K562 (cell line): ENCODE measurements around the gene SHB. TPM values are rescaled to one million over a fixed set of nuclear protein-coding genes. Genes with fewer than 3 reads are reported as not detected.

Experiments
- ATAC-seq: fragments of 200-7000 bp; cut with Tn5 transposase; 3 replicates; pipeline ENCODE4 v1.9.1; 2020; ENCODE audit warnings: moderate library complexity
- BruUV-seq: library from RNA; stranded (reverse); fragments of 400-500 nt; replicated peaks from 2 replicates; lab custom pipeline; 2021; lab: Mats Ljungman, UMichigan
- CTCF ChIA-PET: fragments of 300-600 bp; formaldehyde crosslinking; extraction: SDS; loops from one replicate; lab custom pipeline; 2021; ENCODE audit warnings: low intra/inter-chr PET ratio; lab: Yijun Ruan, JAX
- POLR2A ChIA-PET: fragments of 300-600, 350-650 bp; sonication (Branson Sonifier 250); formaldehyde crosslinking; extraction: SDS; loops from one replicate; lab custom pipeline; 2021; ENCODE audit warnings: antibody characterized with exemption, inconsistent platforms; lab: Yijun Ruan, JAX
- DNase-seq, 4 experiments: peaks; one replicate each; pipeline versions ENCODE4 v3.0.0 to v3.0.0-alpha.2; 2011 to 2018; ENCODE audit warnings: low spot score in 3 of 4, mixed read lengths in 3 of 4; ENCODE audit errors: extremely low read depth in 1 of 4
- FAIRE-seq: peaks from 2 replicates; lab custom pipeline; 2011; peaks lifted over from hg19 to GRCh38; lab: Jason Lieb, UNC
- H2AFZ ChIP-seq: 2 replicates; pipeline ENCODE4 v1.6.0; 2011; ENCODE audit warnings: low read depth, low read length, control low read depth, inconsistent platforms
- H3K27ac ChIP-seq: fragments of 200-600 bp; 3 replicates; pipeline ENCODE4 v1.8.0; 2011; ENCODE audit warnings: low read depth, mild to moderate bottlenecking, control low read depth, inconsistent platforms, low read length, moderate library complexity, mixed read lengths; ENCODE audit errors: extremely low read depth
- H3K27me3 ChIP-seq, 2 experiments: fragments of 300-600 bp in 1 of 2; 2 replicates in 1 of 2; 3 replicates in 1 of 2; pipeline versions ENCODE4 v1.6.0 to v1.8.0; 2011; ENCODE audit warnings: inconsistent platforms in 2 of 2, low read length in 2 of 2, mild to moderate bottlenecking in 1 of 2, mixed read lengths in 1 of 2, moderate library complexity in 1 of 2; ENCODE audit not compliant: control insufficient read depth in 2 of 2, insufficient read depth in 2 of 2
- H3K36me3 ChIP-seq: fragments of 300-600 bp; 3 replicates; pipeline ENCODE4 v1.8.0; 2011; ENCODE audit warnings: mild to moderate bottlenecking, low read length, inconsistent platforms; ENCODE audit not compliant: control insufficient read depth, insufficient read depth
- H3K4me1 ChIP-seq, 2 experiments: fragments of 200-600 bp in 1 of 2; replicated peaks in 1 of 2; 2 replicates in 1 of 2; 3 replicates in 1 of 2; pipeline versions ENCODE4 v1.5.1 to v1.8.0; 2011; ENCODE audit warnings: inconsistent platforms in 2 of 2, low read length in 2 of 2, mild to moderate bottlenecking in 1 of 2, mixed read lengths in 1 of 2, moderate library complexity in 1 of 2; ENCODE audit not compliant: control insufficient read depth in 2 of 2, insufficient read depth in 2 of 2
- H3K4me2 ChIP-seq: 2 replicates; pipeline ENCODE4 v1.6.1; 2011; ENCODE audit warnings: low read length, control low read depth, inconsistent platforms, mixed read lengths; ENCODE audit not compliant: insufficient read depth
- H3K4me3 ChIP-seq: fragments of 200-600 bp; sonication (generic), shearing (Covaris generic); 2 replicates; pipeline ENCODE4 v1.5.1; 2016; ENCODE audit warnings: control low read depth, inconsistent platforms
- H3K79me2 ChIP-seq: fragments of 200-600 bp; 3 replicates; pipeline ENCODE4 v1.8.0; 2011; ENCODE audit warnings: low read length, inconsistent platforms; ENCODE audit not compliant: control insufficient read depth, insufficient read depth
- H3K9ac ChIP-seq, 2 experiments: 2 replicates each; pipeline versions ENCODE4 v1.6.0 to v1.6.1; 2011; ENCODE audit warnings: low read depth in 2 of 2, low read length in 2 of 2, control low read depth in 1 of 2, inconsistent platforms in 1 of 2, mild to moderate bottlenecking in 1 of 2, mixed read lengths in 1 of 2; ENCODE audit not compliant: insufficient read depth in 1 of 2
- H3K9me1 ChIP-seq: one replicate; pipeline ENCODE4 v1.6.0; 2011; ENCODE audit warnings: inconsistent platforms, mild to moderate bottlenecking, low read length, moderate library complexity; ENCODE audit not compliant: control insufficient read depth, insufficient read depth
- H3K9me3 ChIP-seq: replicated peaks from 2 replicates; pipeline ENCODE4 v1.5.1; 2011; ENCODE audit warnings: low read depth, low read length, inconsistent platforms; ENCODE audit not compliant: control insufficient read depth, insufficient read depth
- H4K20me1 ChIP-seq: replicated peaks from 2 replicates; pipeline ENCODE4 v1.6.1; 2011; ENCODE audit warnings: low read length, inconsistent platforms, mixed read lengths; ENCODE audit not compliant: control insufficient read depth, insufficient read depth
- KLF10 ChIP-seq: fragments of 250-450 bp; sonication (Bioruptor Pico); IDR thresholded peaks from 2 replicates; pipeline ENCODE4 v1.6.1; 2021; ENCODE audit warnings: matching md5 sums
- KLF13 ChIP-seq: fragments of 450-650 bp; IDR thresholded peaks from 2 replicates; pipeline ENCODE4 v1.6.1; 2016; ENCODE audit warnings: missing genetic modification characterization, low read depth, mild to moderate bottlenecking, missing compliant biosample characterization, moderate library complexity, borderline replicate concordance
- NUFIP1 ChIP-seq: fragments of 450-650 bp; IDR thresholded peaks from 2 replicates; pipeline ENCODE4 v1.6.1; 2018; ENCODE audit not compliant: partially characterized antibody
- SPI1 ChIP-seq: IDR thresholded peaks from 2 replicates; pipeline ENCODE4 v1.6.1; 2011; ENCODE audit warnings: low read depth, low read length, control low read depth, borderline replicate concordance
- ZNF133 ChIP-seq: fragments of 250-450 bp; sonication (Bioruptor Pico); IDR thresholded peaks from 2 replicates; pipeline ENCODE4 v1.4.0; 2020; ENCODE audit warnings: mild to moderate bottlenecking
- ZNF274 ChIP-seq: IDR thresholded peaks from 2 replicates; pipeline ENCODE4 v1.6.1; 2011; ENCODE audit warnings: low read depth, mild to moderate bottlenecking, low read length, moderate library complexity, borderline replicate concordance
- WGBS: fragments of 100-300 bp; shearing (Covaris generic); methylation state at CpG from one replicate; pipeline ENCODE4 v1.1.6; 2016; ENCODE audit warnings: low coverage, mixed read lengths; ENCODE audit not compliant: insufficient coverage; ENCODE audit errors: missing lambda C conversion rate; 5-methylcytosine and 5-hydroxymethylcytosine counted together
- in situ Hi-C: fragments of 300-500 bp; cut with MboI; formaldehyde crosslinking; loops from 4 replicates; pipeline ENCODE4 v1.15.0; 2018; ENCODE audit warnings: inconsistent platforms, mixed read lengths
- intact Hi-C: fragments of 100-400 bp; cut with micrococcal nuclease; formaldehyde crosslinking; loops from 2 replicates; pipeline ENCODE4 v1.14.2; 2022
- polyA plus RNA-seq, 8 experiments: library from polyadenylated mRNA; depleted of rRNA in 4 of 8; stranded (reverse) in 5 of 8; unstranded in 3 of 8; fragments of >200 nt; fragmentation: Nextera tagmentation in 2 of 8; fragmentation: Illumina TruSeq in 1 of 8; extraction: Ambion mirVana in 2 of 8; extraction: Trizol in 1 of 8; gene quantifications; 2 replicates each; pipeline versions ENCODE4 v1.2.1 to v1.2.3, GENCODE V29; 2011 to 2014; ENCODE audit warnings: inconsistent platforms in 1 of 8, missing spikeins in 1 of 8
- total RNA-seq, 7 experiments: library from RNA; depleted of rRNA in 6 of 7; stranded (reverse); fragments of >200 nt in 6 of 7; fragmentation: Illumina TruSeq in 2 of 7; extraction: Trizol in 2 of 7; gene quantifications; 2 replicates each; pipeline versions ENCODE4 v1.2.1 to v1.2.3, GENCODE V29; 2011 to 2021; ENCODE audit warnings: low replicate concordance in 1 of 7

SHB gene
- total and polyA plus RNA-seq, 9 of the 15 experiments (the other 6 are each of a cell fraction or from before 2014, with no cell fraction given) = 0.78 to 16.0 (median 5.3) TPM

- Histone ChIP-seq H3K4me1 (no peaks in the 10 kb centered on the region), H3K9ac (no peak overlapping the region), H3K36me3 (no peaks in the 10 kb centered on the region), H3K27me3 (peaks cover 19 to 31% of the 10 kb centered on the region in 2 experiments; a peak in 4 of 5 replicates), H3K9me1 (no peaks in the 10 kb centered on the region), H3K9me3 (no peaks in the 10 kb centered on the region), H4K20me1 (no peaks in the 10 kb centered on the region), H3K4me3 (no peak overlapping the region), H3K27ac (no peak overlapping the region), H2AFZ (no peak overlapping the region), H3K4me2 (no peak overlapping the region), H3K79me2 (no peaks in the 10 kb centered on the region)
- WGBS = 19% methylated on average over 5 of the region's 5 CpGs
- POLR2A ChIA-PET = interaction anchor here (1.0 to 1.4 kb wide), 4 partner anchors 9 to 15 kb away, joined by 3 to 5 read pairs (median 4); partner anchors contain the start of gene SHB
- BruUV-seq = no TSS peak
- DNase-seq = no peak
- no peak for ATAC-seq
- CTCF ChIA-PET = interaction anchor here (0.6 kb wide), 1 partner anchor 79 kb away, joined by 3 read pairs; no protein-coding TSS in a partner anchor
- FAIRE-seq = no peak
- TF ChIP-seq KLF10 (CRISPR knock-in tag) (no peak), ZNF133 (CRISPR knock-in tag) (no peak), NUFIP1 (no peak), ZNF274 (no peak), SPI1 (peak; percentile 81; the same call in 1 of the 2 replicates), KLF13 (tag) (no peak)
- in situ Hi-C loops = no loop called here
- intact Hi-C loops = loop anchor here (10.0 kb wide), 1 partner anchor 170 kb away; no protein-coding TSS in a partner anchor
These were observed 15.5 kb upstream of the SHB start for GRCh38 chr9:38084556-38084880.
